Lower lobe of right lung (tissue), 2 donors: ENCODE measurements around the gene HACL1. TPM values are rescaled to one million over a fixed set of nuclear protein-coding genes. Genes with fewer than 3 reads are reported as not detected.
"Not testable (repeated sequence)": the region's sequence is repeated elsewhere in the genome, so short reads cannot be mapped to it uniquely, and the experiment has no call there.

Experiments
- ATAC-seq, 2 donors: fragments of 200-7000 bp; cut with Tn5 transposase; one replicate each; pipeline ENCODE4 v1.9.1; 2020 to 2022; ENCODE audit warnings: mild to moderate bottlenecking in 2 of 2, moderate library complexity in 2 of 2
- DNase-seq: peaks from one replicate; pipeline ENCODE4 v3.0.0-alpha.2; 2020
- H3K27ac ChIP-seq: fragments of 200-600 bp; one replicate; pipeline ENCODE4 v1.8.0; 2022
- H3K27me3 ChIP-seq: fragments of 200-600 bp; one replicate; pipeline ENCODE4 v1.8.0; 2022; ENCODE audit warnings: low read depth
- H3K36me3 ChIP-seq: fragments of 200-600 bp; one replicate; pipeline ENCODE4 v1.8.0; 2022; ENCODE audit warnings: mild to moderate bottlenecking
- H3K4me1 ChIP-seq: fragments of 200-600 bp; one replicate; pipeline ENCODE4 v1.8.0; 2022
- H3K4me3 ChIP-seq: fragments of 200-600 bp; one replicate; pipeline ENCODE4 v1.8.0; 2022; ENCODE audit warnings: mild to moderate bottlenecking
- H3K9me3 ChIP-seq: fragments of 200-600 bp; one replicate; pipeline ENCODE4 v1.8.0; 2022
- CTCF ChIP-seq: fragments of 200-600 bp; IDR thresholded peaks from one replicate; pipeline ENCODE4 v1.8.0; 2022; ENCODE audit warnings: antibody characterized with exemption, mild to moderate bottlenecking
- intact Hi-C: fragments of 100-400 bp; cut with DNase I; formaldehyde crosslinking; loops from one replicate; pipeline ENCODE4 v1.11.0; 2022
- total RNA-seq: library from RNA; stranded (reverse); fragmentation: NEBNext Ultra II Directional; extraction: Animal tissue kit (Norgen Biotek cat#: 25700); gene quantifications from one replicate; pipeline ENCODE4 v1.2.1, GENCODE V29; 2021
- donor health status: DM: no; HTN: yes; CAD: no; lungs with severe emphysema.

HACL1 gene
- total RNA-seq, 1 donor from 2014 or later = 21.2 TPM

GRCh38 chr3:15611018-15611417, 9.6 kb upstream of the HACL1 start:
- no peaks in the 10 kb centered on the region for H3K27me3 ChIP-seq
- H3K9me3 ChIP-seq = no peaks in the 10 kb centered on the region
- H3K27ac ChIP-seq = no peak overlapping the region
- no peaks in the 10 kb centered on the region for H3K36me3 ChIP-seq
- TF ChIP-seq CTCF = no peak
- intact Hi-C loops = no loop called here
- peaks cover 5% of the 10 kb centered on the region for H3K4me1 ChIP-seq
- no peak for DNase-seq
- no peak for ATAC-seq
- no peak overlapping the region for H3K4me3 ChIP-seq

- H3K9me3 ChIP-seq = no peaks in the 10 kb centered on the region
- peaks cover 5% of the 10 kb centered on the region for H3K4me1 ChIP-seq
- DNase-seq (peak; percentile 66), ATAC-seq (peak; percentile 82 to 83)
- H3K27me3 ChIP-seq = no peaks in the 10 kb centered on the region
- no peak overlapping the region for H3K4me3 ChIP-seq
- H3K27ac ChIP-seq = no peak overlapping the region
- intact Hi-C loops = no loop called here
- no peak for TF ChIP-seq CTCF
- no peaks in the 10 kb centered on the region for H3K36me3 ChIP-seq
Observed at GRCh38 chr3:15610082-15610759, 8.9 kb upstream of the HACL1 start.

GRCh38 chr3:15606434-15606891, 5.1 kb upstream of the HACL1 start:
- intact Hi-C loops = no loop called here
- DNase-seq = no peak
- no peak for TF ChIP-seq CTCF
- Histone ChIP-seq H3K27ac (no peak overlapping the region), H3K36me3 (no peaks in the 10 kb centered on the region), H3K4me1 (peaks cover 13% of the 10 kb centered on the region), H3K27me3 (no peaks in the 10 kb centered on the region), H3K4me3 (no peak overlapping the region), H3K9me3 (no peaks in the 10 kb centered on the region)
- ATAC-seq = no peak

- H3K36me3 ChIP-seq, H3K27me3 ChIP-seq, H3K27ac ChIP-seq, H3K4me3 ChIP-seq, ATAC-seq, H3K9me3 ChIP-seq, DNase-seq, intact Hi-C loops: not testable (repeated sequence)
- peaks cover 25% of the 10 kb centered on the region for H3K4me1 ChIP-seq
Observed at GRCh38 chr3:15604584-15604983, 3.2 kb upstream of the HACL1 start.

- H3K9me3 ChIP-seq, ATAC-seq, H3K27me3 ChIP-seq, intact Hi-C loops, DNase-seq: not testable (repeated sequence)
- H3K4me1 ChIP-seq = peaks cover 25% of the 10 kb centered on the region
- H3K27ac ChIP-seq = peak overlapping the region; percentile 88
- H3K4me3 ChIP-seq = peak overlapping the region; percentile 74
- H3K36me3 ChIP-seq = peaks cover 16% of the 10 kb centered on the region
Observed at GRCh38 chr3:15602816-15603215, 1.4 kb upstream of the HACL1 start.

- H3K4me1 ChIP-seq = peaks cover 20% of the 10 kb centered on the region
Observed at GRCh38 chr3:15602146-15602536, 772 bp upstream of the HACL1 start.

More at GRCh38 chr3:15602146-15602536, 772 bp upstream of the HACL1 start:
- DNase-seq (no peak), ATAC-seq (peak; percentile 1 to 18)
- H3K27me3 ChIP-seq = no peaks in the 10 kb centered on the region
- H3K4me3 ChIP-seq = peak overlapping the region; percentile 74
- TF ChIP-seq CTCF = no peak
- peaks cover 23% of the 10 kb centered on the region for H3K36me3 ChIP-seq
- peak overlapping the region; percentile 88 for H3K27ac ChIP-seq
- intact Hi-C loops = no loop called here
- H3K9me3 ChIP-seq = no peaks in the 10 kb centered on the region
